ENCODE measurements around the gene HSD17B12. TPM values are rescaled to one million over a fixed set of nuclear protein-coding genes. Genes with fewer than 3 reads are reported as not detected.

Gene HSD17B12
- total RNA-seq, 1 donor from 2014 or later: 89.6 TPM

DNA sequence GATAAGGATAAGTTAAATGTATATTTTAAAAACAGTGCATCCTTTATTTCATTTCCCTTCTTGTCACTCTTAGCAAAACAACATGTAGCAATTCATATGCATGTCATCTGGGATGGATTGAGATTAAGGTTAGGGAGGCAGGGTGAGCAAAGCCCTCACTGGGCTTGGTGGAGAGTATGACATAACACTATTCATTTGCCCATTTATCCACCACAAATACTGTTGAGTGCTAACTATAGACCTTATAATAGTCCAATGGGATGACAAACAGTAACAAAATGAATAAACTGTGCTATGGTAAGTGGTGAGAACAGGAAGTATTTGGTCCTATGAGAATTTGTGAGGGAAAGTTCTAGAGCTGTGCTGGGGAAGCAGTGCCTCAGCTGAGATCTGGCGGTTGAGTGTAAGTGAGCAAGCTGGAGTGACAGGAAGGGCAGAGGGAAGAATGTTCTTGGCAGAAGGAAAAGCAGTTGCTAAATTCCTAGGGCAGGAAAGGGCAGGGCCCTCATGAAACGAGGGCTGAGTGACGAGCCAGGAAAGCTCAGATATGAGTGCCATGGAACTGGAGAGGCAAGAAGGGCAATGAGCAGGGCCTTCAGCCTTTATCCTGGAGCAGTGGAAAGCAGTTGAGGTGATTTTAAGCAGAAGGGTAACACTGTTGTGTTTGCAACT is 6.7 kb downstream of the HSD17B12 start:
- peak in 1 of 2 donors; percentile 75 for DNase-seq (ENCODE audit: low read depth in 2 of 2)

DNA sequence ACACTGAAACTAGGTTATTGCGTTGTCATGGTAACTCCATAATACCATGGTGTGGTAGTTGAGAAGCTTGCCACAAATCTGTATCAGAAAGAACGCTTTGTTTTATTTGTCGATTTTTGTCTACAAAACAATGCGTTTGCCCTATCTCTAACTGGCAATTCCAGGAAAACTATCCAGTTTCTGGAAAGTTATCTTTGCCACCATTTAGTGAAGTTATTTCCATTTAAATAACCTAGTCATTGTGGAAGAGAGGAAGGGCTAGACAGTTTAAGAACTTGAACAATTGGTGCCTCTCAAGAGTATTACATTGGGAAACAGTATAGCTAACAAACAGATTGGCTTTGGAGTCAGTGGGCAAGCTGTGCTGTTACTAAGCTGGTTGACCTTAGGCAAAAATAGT is 7.9 kb downstream of the HSD17B12 start:
- no peak for DNase-seq (ENCODE audit: low read depth in 2 of 2)

DNA sequence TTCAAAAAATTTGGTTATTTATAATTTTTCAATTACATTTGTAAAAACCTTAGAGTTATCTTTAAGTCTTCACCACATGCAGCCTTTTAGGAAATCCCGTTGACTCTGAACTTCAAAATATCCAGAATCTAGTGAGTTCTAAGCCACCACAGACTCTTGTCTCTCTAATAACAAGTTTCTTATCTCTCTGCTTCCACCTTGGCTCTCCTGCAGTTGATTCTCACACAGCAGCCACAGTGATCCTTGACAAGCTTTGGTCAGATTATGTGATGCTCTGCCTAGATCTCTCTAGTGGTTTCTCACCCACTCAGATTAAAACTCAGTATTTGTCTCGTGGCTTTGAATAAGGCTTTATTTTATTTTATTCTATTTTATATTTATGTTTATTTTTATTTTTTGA is 8.6 kb downstream of the HSD17B12 start:
- no peak for DNase-seq (ENCODE audit: low read depth in 2 of 2)

GRCh38 chr11:43690929-43691725 is 10.6 kb downstream of the HSD17B12 start:
- DNase-seq (ENCODE audit: low read depth in 2 of 2): no peak

- no peak for DNase-seq (ENCODE audit: low read depth in 2 of 2)
These were observed 11.3 kb downstream of the HSD17B12 start for GRCh38 chr11:43691806-43692205.

DNA sequence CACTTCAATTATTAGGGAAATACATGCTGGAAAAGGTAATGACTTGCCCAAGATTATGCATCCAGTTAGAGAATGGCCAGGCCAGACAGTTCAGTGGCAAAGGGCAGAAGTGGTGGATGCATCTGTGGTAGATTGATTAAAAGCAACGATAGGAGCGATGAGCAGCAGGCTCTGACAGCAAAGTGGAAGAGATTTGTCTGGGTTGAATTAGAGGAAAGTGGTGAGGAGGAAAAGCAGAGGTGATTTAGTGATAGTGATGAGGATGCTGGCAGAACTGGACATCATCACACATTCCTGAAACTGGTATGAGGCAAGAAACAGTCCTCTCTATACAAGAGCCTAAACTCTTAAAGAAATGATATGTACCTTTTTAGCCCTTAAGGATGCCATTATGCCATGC is 12.5 kb downstream of the HSD17B12 start:
- DNase-seq (ENCODE audit: low read depth in 2 of 2): no peak

DNA sequence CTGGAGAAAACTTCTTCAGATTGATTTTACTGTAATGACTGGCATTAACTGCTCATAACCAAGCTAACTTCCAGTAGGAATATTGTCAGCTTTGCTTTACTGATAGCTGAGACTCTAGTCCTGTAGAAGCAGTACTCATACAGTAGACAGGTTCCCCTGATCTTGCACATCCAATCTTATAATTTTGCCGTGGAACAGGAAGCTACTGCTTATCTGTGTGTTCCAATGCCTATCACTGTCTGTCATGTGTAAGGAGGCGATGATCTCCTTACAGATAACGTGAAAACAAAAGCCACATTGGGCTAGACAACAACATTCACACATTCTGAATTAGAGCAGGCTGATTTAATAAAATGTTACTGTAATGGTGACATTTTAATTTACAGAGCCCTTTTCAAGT is 13.2 kb downstream of the HSD17B12 start:
- DNase-seq (ENCODE audit: low read depth in 2 of 2): no peak

GRCh38 chr11:43694477-43694876 is 13.9 kb downstream of the HSD17B12 start:
- no peak for DNase-seq (ENCODE audit: low read depth in 2 of 2)

DNA sequence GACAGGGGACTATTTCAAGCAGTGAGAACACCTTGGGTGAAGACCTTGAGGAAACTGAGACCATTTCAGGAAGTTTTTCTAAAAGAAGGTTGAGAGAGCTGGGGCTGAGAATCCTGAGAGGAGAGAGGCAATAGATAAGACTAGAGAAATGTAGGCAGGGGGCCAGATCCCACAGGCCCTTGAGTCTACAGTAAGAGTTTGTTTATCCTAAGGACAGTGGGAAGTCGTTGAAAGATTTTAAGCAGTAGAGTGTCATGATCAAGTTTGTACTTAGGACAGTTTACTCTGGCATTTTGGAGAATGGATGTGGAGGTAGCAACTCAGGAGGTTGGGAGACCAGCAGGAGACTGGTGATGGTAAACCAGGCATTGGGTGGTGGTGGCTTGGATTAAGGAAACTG is 17.1 kb downstream of the HSD17B12 start:
- DNase-seq (ENCODE audit: low read depth in 2 of 2): no peak

DNA sequence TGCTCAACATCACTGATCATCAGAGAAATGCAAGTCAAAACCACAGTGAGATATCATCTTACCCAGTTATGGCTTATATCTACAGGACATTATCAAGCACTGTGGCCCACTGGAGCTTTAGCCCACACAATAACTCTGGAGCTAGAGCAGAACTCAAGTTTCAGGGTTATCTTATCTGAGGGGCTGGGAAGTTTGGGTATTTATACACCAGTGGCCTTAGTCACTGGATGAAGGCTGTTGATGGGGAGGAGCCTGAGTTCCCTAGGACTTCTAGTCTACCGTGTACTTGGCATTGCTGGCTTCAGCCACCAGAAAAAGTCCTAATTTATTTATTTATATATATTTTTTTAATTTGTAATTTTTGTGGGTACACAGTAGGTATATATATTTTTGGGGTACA is 19.3 kb downstream of the HSD17B12 start:
- DNase-seq (ENCODE audit: low read depth in 2 of 2): no peak

DNA sequence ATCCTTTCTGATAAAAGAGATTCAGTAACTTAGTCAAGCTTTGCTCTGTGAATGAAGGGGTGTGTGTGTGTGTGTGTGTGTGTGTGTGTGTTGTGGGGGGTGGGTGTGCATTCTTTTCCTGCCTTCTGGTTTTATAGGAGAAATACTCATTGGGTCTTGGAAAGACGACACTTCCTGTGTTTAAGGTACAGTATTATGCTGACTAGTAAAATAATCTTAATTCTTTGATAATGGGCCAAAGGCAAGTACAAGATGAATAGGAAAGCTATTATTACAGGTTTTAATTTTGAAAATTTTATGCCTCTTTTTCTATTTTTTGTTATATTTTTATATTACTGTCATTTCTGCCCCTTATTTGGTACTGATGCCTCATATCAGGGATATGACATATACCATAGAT is 26.1 kb downstream of the HSD17B12 start:
- no peak for DNase-seq (ENCODE audit: low read depth in 2 of 2)

DNA sequence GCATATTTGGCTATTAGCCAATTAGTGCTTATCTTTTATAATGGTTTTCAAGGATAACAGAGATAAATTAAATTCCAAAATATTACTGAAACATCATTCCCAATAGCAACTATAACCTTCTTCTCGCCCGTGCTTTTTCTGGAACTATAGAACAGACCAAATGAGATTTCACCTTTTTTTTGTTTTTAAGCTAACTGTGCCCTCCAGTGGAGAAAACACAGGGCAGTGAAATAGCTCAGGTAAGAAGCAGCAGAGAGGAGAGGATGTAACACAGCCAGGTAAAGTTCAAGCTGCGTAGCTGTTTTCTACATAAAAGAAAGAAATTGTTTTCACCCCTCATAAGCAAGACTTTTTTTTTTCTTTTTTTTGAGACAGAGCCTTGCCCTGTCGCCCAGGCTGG is 28.2 kb downstream of the HSD17B12 start:
- DNase-seq (ENCODE audit: low read depth in 2 of 2): peak; percentile 15 to 21

DNA sequence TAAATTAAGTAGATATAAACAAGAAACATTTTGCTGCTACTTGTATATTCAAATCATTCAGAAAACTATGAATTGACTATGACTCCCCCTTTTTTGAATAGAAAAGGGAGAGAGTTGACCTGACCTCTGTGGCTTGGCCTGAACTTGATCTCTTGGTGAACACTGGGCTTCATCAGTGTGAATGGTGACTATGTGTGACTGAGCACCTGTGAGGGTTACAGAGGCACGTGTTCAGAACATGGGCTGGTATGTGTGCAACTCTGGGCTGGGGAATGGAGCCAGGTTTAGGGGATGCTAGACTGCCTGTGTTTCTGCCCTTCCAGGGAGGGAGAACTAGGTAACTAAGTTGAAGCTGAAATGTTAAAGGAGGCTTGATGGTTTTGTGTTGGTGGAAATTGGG is 29.2 kb downstream of the HSD17B12 start:
- DNase-seq (ENCODE audit: low read depth in 2 of 2): no peak

DNA sequence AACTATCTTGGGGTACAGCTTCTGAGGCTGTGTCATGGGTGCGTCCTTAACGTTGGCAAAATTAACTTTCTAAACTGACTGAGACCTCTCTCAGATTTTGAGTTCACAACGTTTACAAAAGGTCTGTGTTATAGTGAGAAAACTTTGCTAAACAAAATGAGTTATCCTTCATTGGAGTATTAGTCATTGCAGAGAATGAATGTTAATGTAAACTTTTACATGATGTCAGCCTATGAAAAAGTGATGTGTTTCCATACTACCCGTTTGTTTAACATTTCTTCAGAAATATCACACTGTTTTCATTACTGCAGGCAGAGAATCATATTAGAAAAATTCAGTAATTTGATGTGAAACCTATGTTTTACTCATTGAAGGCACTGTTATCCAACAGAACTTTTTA is 32.1 kb downstream of the HSD17B12 start:
- DNase-seq (ENCODE audit: low read depth in 2 of 2): no peak

GRCh38 chr11:43718373-43718772 is 37.8 kb downstream of the HSD17B12 start:
- DNase-seq (ENCODE audit: low read depth in 2 of 2): no peak

DNA sequence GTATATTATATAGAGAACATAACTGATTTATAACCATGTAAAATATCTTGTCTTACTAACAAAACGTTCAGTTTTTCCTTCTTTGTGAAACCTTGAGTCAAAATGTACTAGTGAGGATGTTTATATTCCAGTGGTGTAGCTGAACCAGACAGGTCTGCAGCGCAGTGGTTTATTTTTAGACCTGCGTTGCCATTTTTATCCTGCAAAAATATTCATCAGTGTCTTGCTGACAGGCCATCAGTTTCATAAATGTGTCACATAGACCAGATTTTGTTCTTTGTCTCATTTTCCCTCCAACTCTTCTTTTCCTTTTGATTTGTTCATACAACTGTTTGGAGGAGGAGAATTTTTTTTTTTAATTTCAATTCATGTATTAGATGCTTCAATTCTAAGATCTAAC is 43.1 kb downstream of the HSD17B12 start:
- no peak for DNase-seq (ENCODE audit: low read depth in 2 of 2)

DNA sequence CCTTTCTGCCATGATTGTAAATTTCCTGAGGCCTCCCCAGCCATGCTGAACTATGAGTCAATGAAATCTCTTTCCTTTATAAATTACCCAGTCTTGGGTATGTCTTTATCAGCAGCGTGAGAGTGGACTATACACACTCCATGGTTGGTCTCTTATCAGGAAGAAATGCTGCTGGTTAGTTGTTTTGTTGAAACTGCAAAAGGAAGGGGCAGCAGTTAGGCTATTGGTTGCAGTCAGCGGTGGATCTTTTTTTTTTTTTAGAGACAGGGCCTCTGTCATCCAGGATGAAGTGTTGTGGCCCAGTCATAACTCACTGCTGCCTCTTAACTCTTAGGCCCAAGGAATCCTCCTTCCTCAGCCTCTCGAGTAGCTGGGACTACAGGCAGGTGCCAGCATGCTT is 51.7 kb downstream of the HSD17B12 start:
- DNase-seq (ENCODE audit: low read depth in 2 of 2): no peak

- no peak for DNase-seq (ENCODE audit: low read depth in 2 of 2)
These were observed 53.7 kb downstream of the HSD17B12 start for GRCh38 chr11:43734256-43734655.

DNA sequence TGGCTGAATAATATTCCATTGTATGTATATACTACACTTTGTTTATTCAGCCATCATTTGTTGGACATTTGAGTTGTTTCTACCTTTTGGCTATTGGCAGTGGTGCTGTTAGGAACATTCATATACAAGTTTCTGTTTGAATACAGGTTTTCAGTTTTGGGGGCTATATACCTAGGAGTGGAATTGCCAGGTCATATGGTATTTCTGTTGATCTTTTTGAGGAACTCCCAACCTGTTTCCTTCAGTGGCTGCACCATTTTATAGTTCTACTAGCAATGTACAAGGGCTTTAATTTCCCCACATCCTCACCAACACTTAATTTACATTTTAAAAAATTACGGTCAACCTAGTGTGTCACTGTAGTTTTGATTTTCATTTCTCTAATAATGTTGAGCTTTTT is 54.6 kb downstream of the HSD17B12 start:
- DNase-seq (ENCODE audit: low read depth in 2 of 2): no peak

- DNase-seq (ENCODE audit: low read depth in 2 of 2): no peak
These were observed 55.4 kb downstream of the HSD17B12 start for GRCh38 chr11:43735961-43736360.

- no peak for DNase-seq (ENCODE audit: low read depth in 2 of 2)
These were observed 56.1 kb downstream of the HSD17B12 start for GRCh38 chr11:43736502-43737200.

GRCh38 chr11:43737201-43737590 is 56.7 kb downstream of the HSD17B12 start:
- no peak for DNase-seq (ENCODE audit: low read depth in 2 of 2)

Data from dermis microvascular lymphatic vessel endothelial cell (primary cell).